K562 (cell line): ENCODE data around the gene NPB. TPM values are rescaled to one million over a fixed set of nuclear protein-coding genes. Genes with fewer than 3 reads are reported as not detected.

Source experiments
- ARNT ChIP-seq, 2 experiments: fragments of 450-650 bp; IDR thresholded peaks; 2 replicates each; pipeline ENCODE4 v1.6.1; 2016; ENCODE audit warnings: mild to moderate bottlenecking in 1 of 2
- ESRRA ChIP-seq: fragments of 450-650 bp; IDR thresholded peaks from 2 replicates; pipeline ENCODE4 v1.6.1; 2014; ENCODE audit warnings: low read depth, mild to moderate bottlenecking, moderate library complexity, borderline replicate concordance
- FOXP1 ChIP-seq: sonication (generic); formaldehyde crosslinking; IDR thresholded peaks from 2 replicates; pipeline ENCODE4 v1.8.0; 2022; ENCODE audit warnings: mild to moderate bottlenecking, missing genetic modification reagents
- RBM34 ChIP-seq: fragments of 200-400 bp; formaldehyde crosslinking; IDR thresholded peaks from 2 replicates; pipeline ENCODE4 v1.6.1; 2018; ENCODE audit warnings: low read length, borderline replicate concordance; ENCODE audit not compliant: insufficient read depth
- RFX7 ChIP-seq: fragments of 250-450 bp; sonication (Bioruptor Pico); IDR thresholded peaks from 2 replicates; pipeline ENCODE4 v1.5.1; 2021; ENCODE audit warnings: mild to moderate bottlenecking
- ZNF699 ChIP-seq: fragments of 250-450 bp; sonication (Bioruptor Pico); IDR thresholded peaks from 2 replicates; pipeline ENCODE4 v1.8.0; 2021; ENCODE audit warnings: mild to moderate bottlenecking, moderate library complexity; ENCODE audit not compliant: insufficient replicate concordance
- polyA plus RNA-seq, 8 experiments: library from polyadenylated mRNA; depleted of rRNA in 4 of 8; stranded (reverse) in 5 of 8; unstranded in 3 of 8; fragments of >200 nt; fragmentation: Nextera tagmentation in 2 of 8; fragmentation: Illumina TruSeq in 1 of 8; extraction: Ambion mirVana in 2 of 8; extraction: Trizol in 1 of 8; gene quantifications; 2 replicates each; pipeline versions ENCODE4 v1.2.1 to v1.2.3, GENCODE V29; 2011 to 2014; ENCODE audit warnings: inconsistent platforms in 1 of 8, missing spikeins in 1 of 8
- total RNA-seq, 7 experiments: library from RNA; depleted of rRNA in 6 of 7; stranded (reverse); fragments of >200 nt in 6 of 7; fragmentation: Illumina TruSeq in 2 of 7; extraction: Trizol in 2 of 7; gene quantifications; 2 replicates each; pipeline versions ENCODE4 v1.2.1 to v1.2.3, GENCODE V29; 2011 to 2021; ENCODE audit warnings: low replicate concordance in 1 of 7
- TF ChIP-seq, protein P1 (sequence below): fragments of 200-600 bp; sonication (generic); IDR thresholded peaks from one replicate; pipeline ENCODE4 v1.6.1; 2012; ENCODE audit warnings: mild to moderate bottlenecking, low read depth, low read length, inconsistent platforms
- TF ChIP-seq, protein P2 (sequence below): sonication (generic); formaldehyde crosslinking; IDR thresholded peaks from 2 replicates; pipeline ENCODE4 v1.9.0; 2022; ENCODE audit warnings: mild to moderate bottlenecking, missing genetic modification reagents
- TF ChIP-seq, protein P3 (sequence below): fragments of 450-650 bp; IDR thresholded peaks from 2 replicates; pipeline ENCODE4 v1.6.1; 2016; ENCODE audit warnings: mild to moderate bottlenecking
- TF ChIP-seq, protein P4 (sequence below): sonication (generic); formaldehyde crosslinking; IDR thresholded peaks from 2 replicates; pipeline ENCODE4 v1.8.0; 2022; ENCODE audit warnings: mild to moderate bottlenecking, missing genetic modification reagents
- TF ChIP-seq, protein P5 (sequence below): fragments of 250-450 bp; sonication (Bioruptor Pico); IDR thresholded peaks from 2 replicates; pipeline ENCODE4 v1.8.0; 2022; ENCODE audit warnings: inconsistent platforms, mild to moderate bottlenecking, moderate library complexity, borderline replicate concordance

NPB gene
- total and polyA plus RNA-seq, 9 of the 15 experiments (the other 6 are each of a cell fraction or from before 2014, with no cell fraction given): 0.03 to 0.61 (median 0.14) TPM; not detected in 2

DNA sequence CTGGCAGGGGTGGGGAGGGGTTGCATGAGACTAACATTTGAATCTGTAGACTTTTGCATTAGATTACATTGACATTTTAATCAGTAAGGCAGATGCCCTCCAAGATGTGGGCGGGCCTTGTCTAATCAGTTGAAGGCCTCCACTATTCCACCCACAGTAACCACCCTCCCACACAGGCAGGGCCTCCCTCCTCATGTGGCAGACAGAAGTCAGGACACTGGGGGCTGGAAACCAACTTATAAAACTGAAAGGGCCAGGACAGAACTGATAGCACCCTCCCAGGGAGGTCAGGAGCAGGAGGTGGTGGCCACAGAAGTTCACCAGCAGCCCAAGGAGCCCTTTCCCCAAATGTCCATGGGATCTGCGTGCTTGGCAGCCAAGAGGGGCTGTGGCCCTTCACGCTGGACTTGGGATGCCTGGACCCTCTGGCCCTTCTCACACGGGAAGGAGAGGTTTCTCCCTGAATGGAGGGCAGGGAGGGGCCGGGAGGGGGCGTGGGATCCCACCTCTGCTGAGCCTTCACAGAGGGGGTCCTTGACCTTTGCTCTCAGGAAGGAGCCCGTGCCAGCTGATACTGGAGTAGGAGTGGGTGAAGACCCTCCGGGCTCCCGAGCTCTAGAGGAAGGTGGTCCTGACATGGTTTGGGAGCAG is 30.4 kb downstream of the NPB start (continued):
- TF ChIP-seq, protein P1, sequence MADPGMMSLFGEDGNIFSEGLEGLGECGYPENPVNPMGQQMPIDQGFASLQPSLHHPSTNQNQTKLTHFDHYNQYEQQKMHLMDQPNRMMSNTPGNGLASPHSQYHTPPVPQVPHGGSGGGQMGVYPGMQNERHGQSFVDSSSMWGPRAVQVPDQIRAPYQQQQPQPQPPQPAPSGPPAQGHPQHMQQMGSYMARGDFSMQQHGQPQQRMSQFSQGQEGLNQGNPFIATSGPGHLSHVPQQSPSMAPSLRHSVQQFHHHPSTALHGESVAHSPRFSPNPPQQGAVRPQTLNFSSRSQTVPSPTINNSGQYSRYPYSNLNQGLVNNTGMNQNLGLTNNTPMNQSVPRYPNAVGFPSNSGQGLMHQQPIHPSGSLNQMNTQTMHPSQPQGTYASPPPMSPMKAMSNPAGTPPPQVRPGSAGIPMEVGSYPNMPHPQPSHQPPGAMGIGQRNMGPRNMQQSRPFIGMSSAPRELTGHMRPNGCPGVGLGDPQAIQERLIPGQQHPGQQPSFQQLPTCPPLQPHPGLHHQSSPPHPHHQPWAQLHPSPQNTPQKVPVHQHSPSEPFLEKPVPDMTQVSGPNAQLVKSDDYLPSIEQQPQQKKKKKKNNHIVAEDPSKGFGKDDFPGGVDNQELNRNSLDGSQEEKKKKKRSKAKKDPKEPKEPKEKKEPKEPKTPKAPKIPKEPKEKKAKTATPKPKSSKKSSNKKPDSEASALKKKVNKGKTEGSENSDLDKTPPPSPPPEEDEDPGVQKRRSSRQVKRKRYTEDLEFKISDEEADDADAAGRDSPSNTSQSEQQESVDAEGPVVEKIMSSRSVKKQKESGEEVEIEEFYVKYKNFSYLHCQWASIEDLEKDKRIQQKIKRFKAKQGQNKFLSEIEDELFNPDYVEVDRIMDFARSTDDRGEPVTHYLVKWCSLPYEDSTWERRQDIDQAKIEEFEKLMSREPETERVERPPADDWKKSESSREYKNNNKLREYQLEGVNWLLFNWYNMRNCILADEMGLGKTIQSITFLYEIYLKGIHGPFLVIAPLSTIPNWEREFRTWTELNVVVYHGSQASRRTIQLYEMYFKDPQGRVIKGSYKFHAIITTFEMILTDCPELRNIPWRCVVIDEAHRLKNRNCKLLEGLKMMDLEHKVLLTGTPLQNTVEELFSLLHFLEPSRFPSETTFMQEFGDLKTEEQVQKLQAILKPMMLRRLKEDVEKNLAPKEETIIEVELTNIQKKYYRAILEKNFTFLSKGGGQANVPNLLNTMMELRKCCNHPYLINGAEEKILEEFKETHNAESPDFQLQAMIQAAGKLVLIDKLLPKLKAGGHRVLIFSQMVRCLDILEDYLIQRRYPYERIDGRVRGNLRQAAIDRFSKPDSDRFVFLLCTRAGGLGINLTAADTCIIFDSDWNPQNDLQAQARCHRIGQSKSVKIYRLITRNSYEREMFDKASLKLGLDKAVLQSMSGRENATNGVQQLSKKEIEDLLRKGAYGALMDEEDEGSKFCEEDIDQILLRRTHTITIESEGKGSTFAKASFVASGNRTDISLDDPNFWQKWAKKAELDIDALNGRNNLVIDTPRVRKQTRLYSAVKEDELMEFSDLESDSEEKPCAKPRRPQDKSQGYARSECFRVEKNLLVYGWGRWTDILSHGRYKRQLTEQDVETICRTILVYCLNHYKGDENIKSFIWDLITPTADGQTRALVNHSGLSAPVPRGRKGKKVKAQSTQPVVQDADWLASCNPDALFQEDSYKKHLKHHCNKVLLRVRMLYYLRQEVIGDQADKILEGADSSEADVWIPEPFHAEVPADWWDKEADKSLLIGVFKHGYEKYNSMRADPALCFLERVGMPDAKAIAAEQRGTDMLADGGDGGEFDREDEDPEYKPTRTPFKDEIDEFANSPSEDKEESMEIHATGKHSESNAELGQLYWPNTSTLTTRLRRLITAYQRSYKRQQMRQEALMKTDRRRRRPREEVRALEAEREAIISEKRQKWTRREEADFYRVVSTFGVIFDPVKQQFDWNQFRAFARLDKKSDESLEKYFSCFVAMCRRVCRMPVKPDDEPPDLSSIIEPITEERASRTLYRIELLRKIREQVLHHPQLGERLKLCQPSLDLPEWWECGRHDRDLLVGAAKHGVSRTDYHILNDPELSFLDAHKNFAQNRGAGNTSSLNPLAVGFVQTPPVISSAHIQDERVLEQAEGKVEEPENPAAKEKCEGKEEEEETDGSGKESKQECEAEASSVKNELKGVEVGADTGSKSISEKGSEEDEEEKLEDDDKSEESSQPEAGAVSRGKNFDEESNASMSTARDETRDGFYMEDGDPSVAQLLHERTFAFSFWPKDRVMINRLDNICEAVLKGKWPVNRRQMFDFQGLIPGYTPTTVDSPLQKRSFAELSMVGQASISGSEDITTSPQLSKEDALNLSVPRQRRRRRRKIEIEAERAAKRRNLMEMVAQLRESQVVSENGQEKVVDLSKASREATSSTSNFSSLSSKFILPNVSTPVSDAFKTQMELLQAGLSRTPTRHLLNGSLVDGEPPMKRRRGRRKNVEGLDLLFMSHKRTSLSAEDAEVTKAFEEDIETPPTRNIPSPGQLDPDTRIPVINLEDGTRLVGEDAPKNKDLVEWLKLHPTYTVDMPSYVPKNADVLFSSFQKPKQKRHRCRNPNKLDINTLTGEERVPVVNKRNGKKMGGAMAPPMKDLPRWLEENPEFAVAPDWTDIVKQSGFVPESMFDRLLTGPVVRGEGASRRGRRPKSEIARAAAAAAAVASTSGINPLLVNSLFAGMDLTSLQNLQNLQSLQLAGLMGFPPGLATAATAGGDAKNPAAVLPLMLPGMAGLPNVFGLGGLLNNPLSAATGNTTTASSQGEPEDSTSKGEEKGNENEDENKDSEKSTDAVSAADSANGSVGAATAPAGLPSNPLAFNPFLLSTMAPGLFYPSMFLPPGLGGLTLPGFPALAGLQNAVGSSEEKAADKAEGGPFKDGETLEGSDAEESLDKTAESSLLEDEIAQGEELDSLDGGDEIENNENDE: no peak
- TF ChIP-seq, protein P2, sequence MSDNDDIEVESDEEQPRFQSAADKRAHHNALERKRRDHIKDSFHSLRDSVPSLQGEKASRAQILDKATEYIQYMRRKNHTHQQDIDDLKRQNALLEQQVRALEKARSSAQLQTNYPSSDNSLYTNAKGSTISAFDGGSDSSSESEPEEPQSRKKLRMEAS (CRISPR knock-in tag): no peak
- TF ChIP-seq FOXP1 (no peak), RBM34 (no peak), ARNT (IDR thresholded peaks at IDR 0.05) (no peak), ESRRA (0 out of 2 replicates have a peak, but pooled peaks have one; percentile 34), RFX7 (no peak), ZNF699 (CRISPR knock-in tag) (no peak)
- TF ChIP-seq, protein P3, sequence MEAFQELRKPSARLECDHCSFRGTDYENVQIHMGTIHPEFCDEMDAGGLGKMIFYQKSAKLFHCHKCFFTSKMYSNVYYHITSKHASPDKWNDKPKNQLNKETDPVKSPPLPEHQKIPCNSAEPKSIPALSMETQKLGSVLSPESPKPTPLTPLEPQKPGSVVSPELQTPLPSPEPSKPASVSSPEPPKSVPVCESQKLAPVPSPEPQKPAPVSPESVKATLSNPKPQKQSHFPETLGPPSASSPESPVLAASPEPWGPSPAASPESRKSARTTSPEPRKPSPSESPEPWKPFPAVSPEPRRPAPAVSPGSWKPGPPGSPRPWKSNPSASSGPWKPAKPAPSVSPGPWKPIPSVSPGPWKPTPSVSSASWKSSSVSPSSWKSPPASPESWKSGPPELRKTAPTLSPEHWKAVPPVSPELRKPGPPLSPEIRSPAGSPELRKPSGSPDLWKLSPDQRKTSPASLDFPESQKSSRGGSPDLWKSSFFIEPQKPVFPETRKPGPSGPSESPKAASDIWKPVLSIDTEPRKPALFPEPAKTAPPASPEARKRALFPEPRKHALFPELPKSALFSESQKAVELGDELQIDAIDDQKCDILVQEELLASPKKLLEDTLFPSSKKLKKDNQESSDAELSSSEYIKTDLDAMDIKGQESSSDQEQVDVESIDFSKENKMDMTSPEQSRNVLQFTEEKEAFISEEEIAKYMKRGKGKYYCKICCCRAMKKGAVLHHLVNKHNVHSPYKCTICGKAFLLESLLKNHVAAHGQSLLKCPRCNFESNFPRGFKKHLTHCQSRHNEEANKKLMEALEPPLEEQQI: no peak
- TF ChIP-seq, protein P4, sequence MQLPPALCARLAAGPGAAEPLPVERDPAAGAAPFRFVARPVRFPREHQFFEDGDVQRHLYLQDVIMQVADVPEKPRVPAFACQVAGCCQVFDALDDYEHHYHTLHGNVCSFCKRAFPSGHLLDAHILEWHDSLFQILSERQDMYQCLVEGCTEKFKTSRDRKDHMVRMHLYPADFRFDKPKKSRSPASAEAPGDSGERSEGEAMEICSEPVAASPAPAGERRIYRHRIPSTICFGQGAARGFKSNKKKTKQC (CRISPR knock-in tag): no peak
- TF ChIP-seq, protein P5, sequence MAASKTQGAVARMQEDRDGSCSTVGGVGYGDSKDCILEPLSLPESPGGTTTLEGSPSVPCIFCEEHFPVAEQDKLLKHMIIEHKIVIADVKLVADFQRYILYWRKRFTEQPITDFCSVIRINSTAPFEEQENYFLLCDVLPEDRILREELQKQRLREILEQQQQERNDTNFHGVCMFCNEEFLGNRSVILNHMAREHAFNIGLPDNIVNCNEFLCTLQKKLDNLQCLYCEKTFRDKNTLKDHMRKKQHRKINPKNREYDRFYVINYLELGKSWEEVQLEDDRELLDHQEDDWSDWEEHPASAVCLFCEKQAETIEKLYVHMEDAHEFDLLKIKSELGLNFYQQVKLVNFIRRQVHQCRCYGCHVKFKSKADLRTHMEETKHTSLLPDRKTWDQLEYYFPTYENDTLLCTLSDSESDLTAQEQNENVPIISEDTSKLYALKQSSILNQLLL (CRISPR knock-in tag): no peak
